ENCODE measurements around the gene PRKACA. TPM values are rescaled to one million over a fixed set of nuclear protein-coding genes. Genes with fewer than 3 reads are reported as not detected.
A peak's percentile ranks its signal among the peaks of the same experiment; 100 is the strongest.

The PRKACA gene
- total RNA-seq, 4 donors from 2014 or later = 26.9 to 59.4 (median 41.3) TPM

- Histone ChIP-seq H3K27ac (no peak overlapping the region), H3K36me3 (peaks cover 0 to 24% (median 2%) of the 10 kb centered on the region in 3 donors), H3K4me1 (peaks cover 0 to 67% (median 28%) of the 10 kb centered on the region in 4 donors), H3K4me3 (no peak overlapping the region), H3K9me3 (no peaks in the 10 kb centered on the region), H3K27me3 (no peaks in the 10 kb centered on the region)
- TF ChIP-seq EP300 (IDR thresholded peaks at IDR 0.05) = no peak
- DNase-seq (ENCODE audit: low spot score in 2 of 2) = no peak
- WGBS, 2 donors = 37 to 55% methylated on average over 2 of the region's 2 CpGs
These were observed 6.9 kb downstream of the PRKACA start for GRCh38 chr19:14110650-14111049.

GRCh38 chr19:14107581-14108461, 9.7 kb downstream of the PRKACA start:
- Histone ChIP-seq H3K27ac (peak overlapping the region in 1 of 4 donors; percentile 44), H3K4me1 (peaks cover 0 to 39% (median 11%) of the 10 kb centered on the region in 4 donors), H3K27me3 (no peaks in the 10 kb centered on the region), H3K4me3 (no peak overlapping the region), H3K9me3 (no peaks in the 10 kb centered on the region), H3K36me3 (peaks cover 0 to 52% (median 2%) of the 10 kb centered on the region in 3 donors)
- TF ChIP-seq POLR2A (IDR thresholded peaks at IDR 0.05) = no peak
- TF ChIP-seq CTCF (IDR thresholded peaks at IDR 0.05) = no peak
- no peak for TF ChIP-seq EP300 (IDR thresholded peaks at IDR 0.05)
- DNase-seq (ENCODE audit: low spot score in 2 of 2) = no peak
- WGBS, 2 donors = 63 to 73% methylated on average over 22 to 23 of the region's 23 CpGs

GRCh38 chr19:14106840-14107239, 10.7 kb downstream of the PRKACA start:
- Histone ChIP-seq H3K27me3 (no peaks in the 10 kb centered on the region), H3K9me3 (no peaks in the 10 kb centered on the region), H3K4me3 (no peak overlapping the region), H3K27ac (peak overlapping the region in 1 of 4 donors; percentile 44), H3K4me1 (peaks cover 0 to 36% (median 2%) of the 10 kb centered on the region in 4 donors), H3K36me3 (peaks cover 0 to 62% (median 2%) of the 10 kb centered on the region in 3 donors)
- TF ChIP-seq CTCF (IDR thresholded peaks at IDR 0.05) = no peak
- TF ChIP-seq EP300 (IDR thresholded peaks at IDR 0.05) = no peak
- TF ChIP-seq POLR2A (IDR thresholded peaks at IDR 0.05) = no peak
- DNase-seq (ENCODE audit: low spot score in 2 of 2) = no peak
- WGBS, 2 donors = 55 to 57% methylated on average over 5 to 13 of the region's 16 CpGs

- Histone ChIP-seq H3K9me3 (no peaks in the 10 kb centered on the region), H3K4me1 (peaks cover 0 to 25% (median 0%) of the 10 kb centered on the region in 4 donors), H3K36me3 (peaks cover 2 to 74% (median 7%) of the 10 kb centered on the region in 3 donors), H3K27ac (no peak overlapping the region), H3K27me3 (no peaks in the 10 kb centered on the region), H3K4me3 (no peak overlapping the region)
- 73 to 83% methylated on average over 8 of the region's 8 CpGs for WGBS, 2 donors
- TF ChIP-seq POLR2A (IDR thresholded peaks at IDR 0.05) (no peak), CTCF (IDR thresholded peaks at IDR 0.05) (no peak), EP300 (IDR thresholded peaks at IDR 0.05) (no peak)
- no peak for DNase-seq (ENCODE audit: low spot score in 2 of 2)
These were observed 11.9 kb downstream of the PRKACA start for GRCh38 chr19:14105680-14106079.

- H3K36me3 ChIP-seq = peaks cover 2 to 95% (median 11%) of the 10 kb centered on the region in 3 donors
These were observed 14.3 kb downstream of the PRKACA start for GRCh38 chr19:14103310-14103709.

More at GRCh38 chr19:14103310-14103709, 14.3 kb downstream of the PRKACA start:
- Histone ChIP-seq H3K4me1 (peaks cover 0 to 22% (median 0%) of the 10 kb centered on the region in 4 donors), H3K9me3 (no peaks in the 10 kb centered on the region), H3K27ac (no peak overlapping the region), H3K4me3 (no peak overlapping the region), H3K27me3 (no peaks in the 10 kb centered on the region)
- WGBS, 2 donors = 100% methylated on average over 1 of the region's 1 CpG
- no peak for DNase-seq (ENCODE audit: low spot score in 2 of 2)
- TF ChIP-seq EP300 (IDR thresholded peaks at IDR 0.05) = no peak
- no peak for TF ChIP-seq CTCF (IDR thresholded peaks at IDR 0.05)
- TF ChIP-seq POLR2A (IDR thresholded peaks at IDR 0.05) = no peak
